Parathyroid adenoma (tissue), 2 donors: ENCODE data around the gene DCLK1.

Experiments used
- H2AFZ ChIP-seq: fragments of 300-600 bp; sonication (generic); one replicate; pipeline ENCODE4 v1.7.0; 2017; ENCODE audit warnings: antibody characterized with exemption, mild to moderate bottlenecking
- H3K27ac ChIP-seq: fragments of 300-600 bp; sonication (generic); one replicate; pipeline ENCODE4 v1.7.0; 2017
- H3K27me3 ChIP-seq: fragments of 300-600 bp; sonication (generic); one replicate; pipeline ENCODE4 v1.7.0; 2017; ENCODE audit warnings: low read length; ENCODE audit not compliant: control insufficient read depth, insufficient read depth
- H3K36me3 ChIP-seq: fragments of 300-600 bp; sonication (generic); one replicate; pipeline ENCODE4 v1.7.0; 2017; ENCODE audit warnings: low read length; ENCODE audit not compliant: control insufficient read depth, insufficient read depth
- H3K4me1 ChIP-seq: fragments of 300-600 bp; sonication (generic); one replicate; pipeline ENCODE4 v1.7.0; 2017; ENCODE audit warnings: control low read depth
- H3K4me2 ChIP-seq: fragments of 300-600 bp; sonication (generic); one replicate; pipeline ENCODE4 v1.7.0; 2017; ENCODE audit warnings: low read length
- H3K4me3 ChIP-seq: fragments of 300-600 bp; sonication (generic); one replicate; pipeline ENCODE4 v1.7.0; 2017; ENCODE audit warnings: low read depth, low read length
- H3K79me2 ChIP-seq: fragments of 300-600 bp; sonication (generic); one replicate; pipeline ENCODE4 v1.7.0; 2017; ENCODE audit warnings: control low read depth
- H3K9ac ChIP-seq: fragments of 300-600 bp; sonication (generic); one replicate; pipeline ENCODE4 v1.7.0; 2017; ENCODE audit warnings: mild to moderate bottlenecking
- H3K9me3 ChIP-seq: fragments of 300-600 bp; sonication (generic); one replicate; pipeline ENCODE4 v1.7.0; 2017; ENCODE audit warnings: low read length; ENCODE audit not compliant: control insufficient read depth
- CTCF ChIP-seq: fragments of 300-600 bp; sonication (generic); IDR thresholded peaks from one replicate; pipeline ENCODE4 v1.7.0; 2017; ENCODE audit warnings: antibody characterized with exemption, mild to moderate bottlenecking
- donor health status: primary hyperparathyroidism.

Gene DCLK1

GRCh38 chr13:35909837-35910540 is 221.2 kb downstream of the DCLK1 start:
- no peaks in the 10 kb centered on the region for H3K36me3 ChIP-seq
- no peak overlapping the region for H3K4me3 ChIP-seq
- no peaks in the 10 kb centered on the region for H3K79me2 ChIP-seq
- no peak overlapping the region for H3K4me2 ChIP-seq
- no peak overlapping the region for H3K27ac ChIP-seq
- H3K4me1 ChIP-seq = no peaks in the 10 kb centered on the region
- no peaks in the 10 kb centered on the region for H3K27me3 ChIP-seq
- no peak for TF ChIP-seq CTCF
- H3K9ac ChIP-seq = no peak overlapping the region
- no peaks in the 10 kb centered on the region for H3K9me3 ChIP-seq
- H2AFZ ChIP-seq = no peak overlapping the region

DNA sequence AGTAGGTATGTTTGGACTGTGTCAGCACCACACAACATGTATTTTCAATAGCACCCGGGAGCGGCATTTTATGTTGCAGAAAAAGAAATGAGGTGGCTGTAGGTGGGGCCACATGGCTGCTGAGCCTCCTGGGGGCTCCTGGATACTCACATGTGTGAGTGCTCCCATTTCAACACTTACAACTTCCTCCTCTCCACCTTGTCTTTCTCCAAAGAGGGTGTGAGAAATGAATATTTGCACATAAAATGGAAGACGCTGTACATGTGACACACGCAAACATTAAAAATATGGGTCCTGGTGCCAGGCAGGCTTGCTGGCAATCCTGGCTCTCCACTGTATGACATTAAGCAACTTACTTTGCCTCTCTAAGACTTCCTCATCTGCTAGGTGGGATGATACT is 222.1 kb downstream of the DCLK1 start:
- H2AFZ ChIP-seq = no peak overlapping the region
- no peak for TF ChIP-seq CTCF
- no peaks in the 10 kb centered on the region for H3K36me3 ChIP-seq
- H3K4me2 ChIP-seq = no peak overlapping the region
- no peaks in the 10 kb centered on the region for H3K9me3 ChIP-seq
- no peaks in the 10 kb centered on the region for H3K4me1 ChIP-seq
- no peaks in the 10 kb centered on the region for H3K79me2 ChIP-seq
- no peak overlapping the region for H3K9ac ChIP-seq
- no peak overlapping the region for H3K4me3 ChIP-seq
- no peaks in the 10 kb centered on the region for H3K27me3 ChIP-seq
- no peak overlapping the region for H3K27ac ChIP-seq

DNA sequence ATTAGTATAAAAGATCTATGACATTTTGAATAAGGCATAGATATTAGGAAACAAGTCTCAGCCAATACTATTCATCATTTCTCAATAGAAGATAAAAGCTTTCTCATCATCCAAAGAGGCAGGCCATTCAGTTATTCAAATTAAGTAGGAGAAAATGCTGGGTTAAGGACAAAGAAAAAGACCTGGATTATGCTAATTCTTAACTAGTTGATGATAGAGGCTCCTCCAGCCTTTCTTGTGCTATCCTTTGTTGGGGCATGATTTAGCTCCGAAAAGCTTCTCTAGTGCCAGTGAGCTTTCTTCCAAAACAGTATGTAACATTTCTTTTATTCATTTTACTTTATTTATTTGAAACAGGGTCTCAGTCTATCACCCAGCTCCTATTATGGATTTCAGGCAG is 223.0 kb downstream of the DCLK1 start:
- H3K4me3 ChIP-seq = no peak overlapping the region
- no peak overlapping the region for H3K9ac ChIP-seq
- no peak overlapping the region for H3K27ac ChIP-seq
- no peak overlapping the region for H2AFZ ChIP-seq
- no peaks in the 10 kb centered on the region for H3K9me3 ChIP-seq
- no peak overlapping the region for H3K4me2 ChIP-seq
- no peaks in the 10 kb centered on the region for H3K36me3 ChIP-seq
- TF ChIP-seq CTCF = no peak
- no peaks in the 10 kb centered on the region for H3K4me1 ChIP-seq
- no peaks in the 10 kb centered on the region for H3K79me2 ChIP-seq
- H3K27me3 ChIP-seq = no peaks in the 10 kb centered on the region

GRCh38 chr13:35906636-35907035 is 224.5 kb downstream of the DCLK1 start:
- no peak overlapping the region for H3K27ac ChIP-seq
- H3K4me1 ChIP-seq = no peaks in the 10 kb centered on the region
- H3K79me2 ChIP-seq = no peaks in the 10 kb centered on the region
- no peak for TF ChIP-seq CTCF
- no peak overlapping the region for H3K4me2 ChIP-seq
- H3K27me3 ChIP-seq = no peaks in the 10 kb centered on the region
- no peaks in the 10 kb centered on the region for H3K36me3 ChIP-seq
- no peak overlapping the region for H3K4me3 ChIP-seq
- H3K9me3 ChIP-seq = no peaks in the 10 kb centered on the region
- H3K9ac ChIP-seq = no peak overlapping the region
- H2AFZ ChIP-seq = no peak overlapping the region

DNA sequence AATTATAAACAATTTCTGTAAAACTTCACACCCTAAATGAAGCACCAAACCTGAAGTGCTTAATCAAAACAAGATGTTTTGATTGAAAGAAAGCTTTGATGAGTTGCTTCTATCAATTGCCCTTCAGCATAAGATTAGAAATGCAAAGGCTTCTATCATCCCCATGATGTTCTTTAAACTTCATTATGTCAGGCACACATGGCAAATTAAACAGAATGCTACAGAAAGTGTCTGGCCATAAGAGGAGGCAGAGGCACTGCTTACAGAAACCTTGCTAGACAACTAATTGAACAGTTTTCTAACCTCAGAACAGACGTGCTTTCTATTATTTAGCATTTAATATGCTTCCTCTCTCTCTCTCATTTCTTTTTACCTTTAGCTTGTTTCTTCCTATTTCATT is 228.1 kb downstream of the DCLK1 start:
- H2AFZ ChIP-seq = no peak overlapping the region
- H3K4me1 ChIP-seq = no peaks in the 10 kb centered on the region
- H3K27me3 ChIP-seq = no peaks in the 10 kb centered on the region
- no peak for TF ChIP-seq CTCF
- no peak overlapping the region for H3K4me3 ChIP-seq
- H3K4me2 ChIP-seq = no peak overlapping the region
- no peaks in the 10 kb centered on the region for H3K36me3 ChIP-seq
- H3K79me2 ChIP-seq = no peaks in the 10 kb centered on the region
- H3K27ac ChIP-seq = no peak overlapping the region
- H3K9me3 ChIP-seq = no peaks in the 10 kb centered on the region
- H3K9ac ChIP-seq = no peak overlapping the region
